ENCODE measurements around the gene SSRP1. TPM values are rescaled to one million over a fixed set of nuclear protein-coding genes. Genes with fewer than 3 reads are reported as not detected.
A peak's percentile ranks its signal among the peaks of the same experiment; 100 is the strongest.
"Not testable (repeated sequence)": the region's sequence is repeated elsewhere in the genome, so short reads cannot be mapped to it uniquely, and the experiment has no call there.

SSRP1 gene
- total RNA-seq, 1 donor from 2014 or later = 186 TPM

DNA sequence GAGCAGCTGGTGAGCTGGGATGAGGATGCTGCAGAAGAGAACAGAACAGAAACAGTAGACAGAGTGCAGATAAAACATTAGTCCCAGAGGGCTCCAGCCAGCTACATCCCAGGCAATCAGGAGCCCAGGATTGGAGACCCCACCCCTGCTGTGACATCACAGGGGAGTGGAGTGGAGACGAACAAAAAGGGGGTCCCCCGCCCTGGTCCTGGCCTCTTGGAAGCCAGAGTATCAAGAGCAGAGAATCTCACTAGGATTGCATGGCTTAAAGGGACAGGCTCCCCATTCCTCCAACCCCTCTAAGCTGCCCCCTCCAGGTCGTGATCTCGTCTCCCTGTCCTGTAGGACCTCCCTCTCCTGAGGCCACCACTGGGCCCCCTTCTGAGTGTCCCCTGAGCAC lies 2.5 kb upstream of the SSRP1 start, which contains the start of gene P2RX3:
TSS of gene P2RX3 (plus strand) at position 211 of the 400 bp plus-strand sequence. CDS start 199 bp downstream, outside the sequence.
- Histone ChIP-seq H3K4me2 (peak within 1 kb of the TSS; percentile 46), H3K36me3 (peaks cover 5% of the 10 kb centered on the region), H3K79me2 (ENCODE audit: low read depth) (peaks cover 28% of the 10 kb centered on the region), H3K4me1 (peaks cover 50% of the 10 kb centered on the region), H3K27ac (no peak within 1 kb of the TSS), H3K9ac (no peak within 1 kb of the TSS), H3K4me3 (no peak within 1 kb of the TSS), H3K9me3 (ENCODE audit: low read depth) (no peaks in the 10 kb centered on the region), H3K27me3 (no peaks in the 10 kb centered on the region), H3F3A (ENCODE audit: low read depth) (peaks cover 20% of the 10 kb centered on the region), H4K20me1 (ENCODE audit: low read depth) (peaks cover 9% of the 10 kb centered on the region), H2AFZ (replicated peaks) (peak within 1 kb of the TSS; percentile 91)
- TF ChIP-seq EZH2 (IDR thresholded peaks at IDR 0.05) (no peak), EZH2phosphoT487 (IDR thresholded peaks at IDR 0.05) (no peak)
- TF ChIP-seq, protein P1, sequence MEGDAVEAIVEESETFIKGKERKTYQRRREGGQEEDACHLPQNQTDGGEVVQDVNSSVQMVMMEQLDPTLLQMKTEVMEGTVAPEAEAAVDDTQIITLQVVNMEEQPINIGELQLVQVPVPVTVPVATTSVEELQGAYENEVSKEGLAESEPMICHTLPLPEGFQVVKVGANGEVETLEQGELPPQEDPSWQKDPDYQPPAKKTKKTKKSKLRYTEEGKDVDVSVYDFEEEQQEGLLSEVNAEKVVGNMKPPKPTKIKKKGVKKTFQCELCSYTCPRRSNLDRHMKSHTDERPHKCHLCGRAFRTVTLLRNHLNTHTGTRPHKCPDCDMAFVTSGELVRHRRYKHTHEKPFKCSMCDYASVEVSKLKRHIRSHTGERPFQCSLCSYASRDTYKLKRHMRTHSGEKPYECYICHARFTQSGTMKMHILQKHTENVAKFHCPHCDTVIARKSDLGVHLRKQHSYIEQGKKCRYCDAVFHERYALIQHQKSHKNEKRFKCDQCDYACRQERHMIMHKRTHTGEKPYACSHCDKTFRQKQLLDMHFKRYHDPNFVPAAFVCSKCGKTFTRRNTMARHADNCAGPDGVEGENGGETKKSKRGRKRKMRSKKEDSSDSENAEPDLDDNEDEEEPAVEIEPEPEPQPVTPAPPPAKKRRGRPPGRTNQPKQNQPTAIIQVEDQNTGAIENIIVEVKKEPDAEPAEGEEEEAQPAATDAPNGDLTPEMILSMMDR (IDR thresholded peaks at IDR 0.05) = no peak
- Mint-ChIP-seq H3K27ac (peak within 1 kb of the TSS; percentile 88), H3K4me3 (peak within 1 kb of the TSS; percentile 74), H3K36me3 (peaks cover 16% of the 10 kb centered on the region), H3K4me1 (peaks cover 48% of the 10 kb centered on the region), H3K9me3 (no peaks in the 10 kb centered on the region), H3K27me3 (ENCODE audit: insufficient read depth, low read depth) (peaks cover 12% of the 10 kb centered on the region)
- DNase-seq (ENCODE audit: low spot score) = no peak

DNA sequence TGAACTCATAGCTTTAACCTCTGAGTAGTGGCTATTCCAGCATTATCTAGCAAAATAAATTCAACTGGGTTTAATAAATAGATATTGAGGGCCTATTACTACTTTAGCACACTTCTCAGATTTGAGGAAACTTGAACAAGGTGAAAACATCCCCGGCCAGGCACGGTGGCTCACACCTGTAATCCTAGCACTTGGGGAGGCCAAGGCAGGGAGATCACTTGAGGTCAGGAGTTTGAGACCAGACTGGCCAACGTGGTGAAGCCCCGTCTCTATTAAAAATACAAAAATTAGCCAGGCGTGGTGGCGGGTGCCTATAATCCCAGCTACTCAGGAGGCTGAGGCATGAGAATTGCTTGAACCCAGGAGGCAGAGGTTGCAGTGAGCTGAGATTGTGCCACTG lies 1.2 kb upstream of the SSRP1 start:
- H3K27me3 ChIP-seq; H2AFZ ChIP-seq (replicated peaks); H3K4me2 ChIP-seq; H3K9ac ChIP-seq; H3K9me3 Mint-ChIP-seq; H4K20me1 ChIP-seq (ENCODE audit: low read depth); H3K27ac ChIP-seq; DNase-seq (ENCODE audit: low spot score); H3K4me3 ChIP-seq; H3K9me3 ChIP-seq (ENCODE audit: low read depth); H3K36me3 ChIP-seq: not testable (repeated sequence)
- H3K27me3 Mint-ChIP-seq (ENCODE audit: insufficient read depth, low read depth) = peaks cover 12% of the 10 kb centered on the region
- H3K27ac Mint-ChIP-seq = peak overlapping the region; percentile 99
- peak overlapping the region; percentile 94 for H3K4me3 Mint-ChIP-seq
- peaks cover 26% of the 10 kb centered on the region for H3K36me3 Mint-ChIP-seq
- Histone ChIP-seq H3K4me1 (peaks cover 44% of the 10 kb centered on the region), H3K79me2 (ENCODE audit: low read depth) (peaks cover 39% of the 10 kb centered on the region), H3F3A (ENCODE audit: low read depth) (peaks cover 14% of the 10 kb centered on the region)
- peaks cover 47% of the 10 kb centered on the region for H3K4me1 Mint-ChIP-seq

- Histone ChIP-seq H3K9ac (peak overlapping the region; percentile 90), H3K27ac (no peak overlapping the region), H3K4me2 (peak overlapping the region; percentile 95), H2AFZ (replicated peaks) (peak overlapping the region; percentile 96), H3F3A (ENCODE audit: low read depth) (peaks cover 14% of the 10 kb centered on the region), H3K9me3 (ENCODE audit: low read depth) (no peaks in the 10 kb centered on the region), H3K4me3 (peak overlapping the region; percentile 90), H3K79me2 (ENCODE audit: low read depth) (peaks cover 39% of the 10 kb centered on the region), H3K36me3 (peaks cover 5% of the 10 kb centered on the region), H4K20me1 (ENCODE audit: low read depth) (peaks cover 9% of the 10 kb centered on the region), H3K4me1 (peaks cover 44% of the 10 kb centered on the region), H3K27me3 (no peaks in the 10 kb centered on the region)
- H3K27ac Mint-ChIP-seq = peak overlapping the region; percentile 99
- peaks cover 10% of the 10 kb centered on the region for H3K27me3 Mint-ChIP-seq (ENCODE audit: insufficient read depth, low read depth)
- peaks cover 45% of the 10 kb centered on the region for H3K4me1 Mint-ChIP-seq
- H3K9me3 Mint-ChIP-seq = no peaks in the 10 kb centered on the region
- H3K4me3 Mint-ChIP-seq = peak overlapping the region; percentile 94
- H3K36me3 Mint-ChIP-seq = peaks cover 32% of the 10 kb centered on the region
- DNase-seq (ENCODE audit: low spot score) = no peak
- TF ChIP-seq, protein P1 (IDR thresholded peaks at IDR 0.05) = no peak
- TF ChIP-seq EZH2phosphoT487 (IDR thresholded peaks at IDR 0.05) (no peak), EZH2 (IDR thresholded peaks at IDR 0.05) (no peak)
Observed at GRCh38 chr11:57336111-57336666, 497 bp upstream of the SSRP1 start.

DNA sequence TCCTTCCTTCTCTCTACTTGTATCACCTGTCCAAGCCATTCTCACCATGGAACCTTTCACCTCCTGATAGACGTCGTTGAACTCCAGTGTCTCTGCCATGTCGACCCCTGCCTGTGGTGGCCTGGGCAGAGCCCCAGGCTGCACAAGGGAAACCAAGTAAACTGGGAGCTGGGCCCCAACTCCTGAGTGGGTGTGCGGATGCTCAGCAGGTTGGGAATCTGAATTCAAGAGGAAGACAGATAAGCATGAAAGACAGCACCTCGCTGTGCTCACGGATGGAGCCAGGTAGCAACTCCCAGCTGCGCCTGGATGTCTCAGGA lies 709 bp downstream of the SSRP1 start:
- peaks cover 5% of the 10 kb centered on the region for H3K36me3 ChIP-seq
- peaks cover 13% of the 10 kb centered on the region for H3F3A ChIP-seq (ENCODE audit: low read depth)
- peaks cover 41% of the 10 kb centered on the region for H3K36me3 Mint-ChIP-seq
- H3K9me3 ChIP-seq (ENCODE audit: low read depth) = no peaks in the 10 kb centered on the region
- no peak for DNase-seq (ENCODE audit: low spot score)
- H3K27ac Mint-ChIP-seq = peak overlapping the region; percentile 72
- no peak for TF ChIP-seq EZH2 (IDR thresholded peaks at IDR 0.05)
- TF ChIP-seq EZH2phosphoT487 (IDR thresholded peaks at IDR 0.05) = no peak
- TF ChIP-seq, protein P1 (IDR thresholded peaks at IDR 0.05) = no peak
- H3K9me3 Mint-ChIP-seq = no peaks in the 10 kb centered on the region
- H3K9ac ChIP-seq = peak overlapping the region; percentile 90
- H3K4me1 ChIP-seq = peaks cover 39% of the 10 kb centered on the region
- H3K79me2 ChIP-seq (ENCODE audit: low read depth) = peaks cover 39% of the 10 kb centered on the region
- H3K4me3 ChIP-seq = peak overlapping the region; percentile 90
- peaks cover 38% of the 10 kb centered on the region for H3K4me1 Mint-ChIP-seq
- H4K20me1 ChIP-seq (ENCODE audit: low read depth) = peaks cover 9% of the 10 kb centered on the region
- H3K27me3 ChIP-seq = no peaks in the 10 kb centered on the region
- H2AFZ ChIP-seq (replicated peaks) = peak overlapping the region; percentile 96
- H3K27me3 Mint-ChIP-seq (ENCODE audit: insufficient read depth, low read depth) = peaks cover 6% of the 10 kb centered on the region
- peak overlapping the region; percentile 94 for H3K4me3 Mint-ChIP-seq
- peak overlapping the region; percentile 95 for H3K4me2 ChIP-seq
- H3K27ac ChIP-seq = no peak overlapping the region
